SK-N-MC (cell line): ENCODE data around the gene NKD1.

ENCODE experiments used
- EZH2 ChIP-seq: fragments of 200-600 bp; sonication (generic); IDR thresholded peaks from one replicate; pipeline ENCODE4 v1.6.1; 2017; ENCODE audit warnings: antibody characterized with exemption
- FOXP2 ChIP-seq: optimal IDR thresholded peaks from 2 replicates; pipeline ENCODE3; 2011; ENCODE audit warnings: mild to moderate bottlenecking, moderate library complexity; ENCODE audit not compliant: insufficient read depth; ENCODE audit errors: extremely low read length, control extremely low read depth
- POLR2AphosphoS5 ChIP-seq: IDR thresholded peaks from 2 replicates; pipeline ENCODE4 v1.6.1; 2012; ENCODE audit warnings: mild to moderate bottlenecking, low read depth, low read length, borderline replicate concordance

DNA sequence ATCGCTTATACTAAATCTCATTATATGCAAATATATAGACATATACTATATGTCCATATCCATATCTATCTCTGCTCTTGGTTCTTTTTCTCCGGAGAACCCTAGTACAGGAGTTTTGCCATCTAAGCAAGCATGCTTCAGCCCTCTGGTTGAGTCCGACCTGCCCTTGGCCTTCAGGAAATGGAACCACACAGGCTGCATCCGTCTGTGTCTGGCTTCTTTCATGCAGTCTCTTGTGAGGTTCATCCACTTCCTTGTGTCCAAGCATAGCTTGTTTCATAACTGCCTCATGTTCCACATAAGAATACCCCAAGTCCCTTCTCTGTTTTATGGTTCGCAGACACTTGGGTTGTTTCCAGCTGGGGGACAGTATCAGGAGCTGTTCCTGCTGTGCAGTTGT, 116.1 kb downstream of the NKD1 start:
- no peak for TF ChIP-seq FOXP2
- no peak for TF ChIP-seq POLR2AphosphoS5
- no peak for TF ChIP-seq EZH2
